Measurements from ENCODE around the gene STAG1.
"Not testable (repeated sequence)": the region's sequence is repeated elsewhere in the genome, so short reads cannot be mapped to it uniquely, and the experiment has no call there.

STAG1 gene

GRCh38 chr3:136741063-136741462 lies 11.1 kb downstream of the STAG1 start:
- DNase-seq: no peak

DNA sequence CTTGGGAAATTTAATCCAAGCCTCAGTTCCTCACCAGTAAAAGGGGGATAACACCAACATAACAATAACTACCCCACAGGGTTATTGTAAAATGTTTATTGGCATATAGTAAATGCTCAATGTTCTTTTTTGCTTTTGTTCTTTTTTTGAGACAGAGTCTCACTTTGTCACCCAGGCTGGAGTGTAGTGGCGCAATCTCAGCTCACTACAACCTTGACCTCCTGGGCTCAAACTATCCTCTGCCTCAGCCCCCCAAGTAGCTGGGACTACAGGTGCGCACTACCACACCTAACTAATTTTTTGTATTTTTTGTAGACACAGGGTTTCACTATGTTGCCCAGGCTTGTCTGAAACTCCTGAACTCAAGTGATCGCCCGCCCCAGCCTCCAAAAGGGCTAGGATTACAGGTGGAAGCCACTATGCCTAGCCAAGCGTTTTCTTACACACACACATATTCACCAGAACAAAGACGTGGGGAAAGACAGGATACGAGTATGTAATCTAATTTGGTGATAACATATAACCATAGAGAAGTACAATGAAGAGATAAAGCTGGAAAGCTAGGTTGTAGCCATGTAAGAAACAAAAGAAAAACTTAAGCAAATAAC lies 11.7 kb downstream of the STAG1 start:
- no peak for DNase-seq

DNA sequence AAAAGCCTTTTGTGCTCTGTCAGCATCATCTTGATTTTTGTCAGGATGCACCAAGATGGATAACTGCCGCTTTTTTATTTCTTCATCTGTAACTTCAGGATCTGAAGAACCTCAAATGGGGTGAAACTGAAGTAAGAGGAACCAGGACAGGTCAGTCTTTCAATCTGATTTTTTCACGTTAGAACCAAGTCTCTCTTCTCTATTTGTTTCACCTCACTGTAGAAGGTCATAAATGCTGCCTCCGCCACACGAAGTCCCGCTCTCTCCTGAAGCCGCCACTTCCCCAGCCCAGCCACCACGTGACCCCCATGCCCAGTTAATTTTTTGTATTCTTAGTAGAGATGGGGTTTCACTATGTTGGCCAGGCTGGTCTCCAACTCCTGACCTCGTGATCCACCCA lies 15.2 kb downstream of the STAG1 start:
- DNase-seq: not testable (repeated sequence)

- no peak for DNase-seq
These were observed 17.1 kb downstream of the STAG1 start for GRCh38 chr3:136735103-136735502.

DNA sequence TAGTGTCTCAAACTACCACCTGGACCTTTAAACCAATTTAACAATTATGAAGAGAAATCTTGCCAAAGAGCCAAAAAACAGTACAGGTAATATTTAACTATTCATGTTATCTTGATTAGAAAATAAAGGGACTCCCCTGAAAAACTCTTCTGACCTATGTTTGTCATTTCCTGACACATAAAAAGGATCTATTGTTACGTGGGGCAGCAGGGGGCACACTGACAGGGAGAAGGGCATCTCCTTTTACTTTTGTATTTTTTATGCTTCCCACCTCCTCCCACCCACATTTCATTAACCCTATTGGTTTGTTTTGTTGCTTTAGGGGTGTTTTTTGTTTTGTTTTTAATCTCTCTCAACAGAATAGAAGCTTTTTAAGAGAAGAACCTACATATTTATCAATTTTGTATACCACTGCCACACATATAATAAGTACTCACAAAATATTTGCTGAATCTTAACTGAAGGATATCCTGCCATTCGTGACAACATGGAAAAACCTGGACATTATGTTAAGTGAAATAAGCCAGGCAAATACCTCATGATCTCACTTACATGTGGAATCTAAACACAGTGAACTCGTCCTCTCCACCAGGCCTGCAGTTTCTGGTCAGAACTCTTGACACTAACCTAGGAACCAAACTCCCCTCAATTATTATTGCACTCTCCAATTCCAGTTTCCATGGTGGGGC lies 17.7 kb downstream of the STAG1 start:
- no peak for DNase-seq

DNA sequence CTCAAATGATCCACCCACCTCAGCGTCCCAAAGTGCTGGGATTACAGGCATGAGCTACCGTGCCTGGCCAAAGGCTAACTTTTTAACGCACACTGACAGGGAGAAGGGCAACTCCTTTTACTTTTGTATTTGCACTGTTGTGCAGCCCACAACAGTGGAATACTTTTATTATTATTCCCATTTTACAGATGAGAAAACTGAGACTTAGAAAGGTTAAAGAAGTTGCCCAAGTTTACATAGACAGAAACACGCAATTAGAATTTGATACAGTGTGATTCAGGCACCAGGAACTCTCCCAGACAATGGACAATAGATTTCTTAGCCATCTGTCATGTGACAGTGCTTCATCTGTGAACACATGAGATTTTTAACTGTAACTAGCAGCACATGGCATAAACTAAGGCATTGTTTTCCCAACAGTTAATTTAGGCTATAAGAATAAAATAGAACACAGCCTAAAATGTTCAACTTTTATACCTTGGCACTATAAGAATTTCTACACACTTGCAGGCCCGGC lies 18.8 kb downstream of the STAG1 start:
- no peak for DNase-seq

DNA sequence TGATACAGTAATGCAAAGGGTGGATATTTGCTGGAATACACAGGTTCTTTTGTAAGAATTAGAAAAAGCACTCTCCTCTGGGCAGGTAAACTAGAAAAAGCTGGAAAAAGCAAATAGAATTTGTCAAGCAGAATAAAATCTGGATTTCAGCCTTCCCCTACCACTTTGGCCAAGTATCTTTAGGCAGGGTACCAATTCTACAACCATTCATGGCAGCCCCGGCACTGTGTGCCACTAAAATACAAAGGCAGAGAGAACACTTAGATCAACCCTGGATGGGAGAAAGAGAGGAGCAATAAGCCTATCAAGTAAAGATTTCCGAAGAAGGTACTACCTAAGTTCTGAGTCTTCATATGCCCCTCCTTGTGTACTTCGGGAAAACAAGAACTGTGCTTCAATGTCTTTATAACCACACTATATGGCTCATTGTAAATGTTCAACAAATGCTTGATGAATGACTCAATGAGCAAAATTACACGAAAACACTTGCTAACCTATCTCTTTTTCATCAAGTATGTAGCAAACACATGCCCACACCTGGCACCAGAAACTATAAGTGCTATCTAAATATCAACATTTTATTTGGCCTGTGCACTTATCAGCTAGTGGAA lies 20.8 kb downstream of the STAG1 start:
- DNase-seq: no peak

- DNase-seq: no peak
These were observed 21.4 kb downstream of the STAG1 start for GRCh38 chr3:136730595-136731273.

GRCh38 chr3:136728918-136729317 lies 23.3 kb downstream of the STAG1 start:
- DNase-seq: no peak

GRCh38 chr3:136728473-136728872 lies 23.7 kb downstream of the STAG1 start:
- no peak for DNase-seq

DNA sequence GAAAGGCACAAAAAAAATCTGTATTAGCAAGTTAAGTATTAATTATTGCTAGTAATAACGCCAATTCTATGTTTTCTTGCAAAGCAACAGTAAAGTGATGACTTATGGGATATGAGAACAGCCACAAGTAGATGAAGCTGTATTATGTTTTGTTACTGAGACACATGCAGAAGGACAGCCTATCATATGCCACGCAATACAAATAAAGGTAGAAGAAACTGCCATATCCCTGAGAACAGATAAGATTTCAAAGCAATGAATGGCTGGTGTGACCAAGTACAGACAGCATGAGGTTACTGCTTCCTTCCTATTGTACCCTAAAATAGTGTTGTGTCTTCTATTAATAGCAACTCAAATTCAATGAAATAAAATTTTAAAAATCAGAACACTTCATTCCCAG lies 26.7 kb downstream of the STAG1 start:
- no peak for DNase-seq

- DNase-seq: not testable (repeated sequence)
These were observed 29.3 kb downstream of the STAG1 start for GRCh38 chr3:136722916-136723315.

GRCh38 chr3:136722399-136722798 lies 29.8 kb downstream of the STAG1 start:
- not testable (repeated sequence) for DNase-seq

DNA sequence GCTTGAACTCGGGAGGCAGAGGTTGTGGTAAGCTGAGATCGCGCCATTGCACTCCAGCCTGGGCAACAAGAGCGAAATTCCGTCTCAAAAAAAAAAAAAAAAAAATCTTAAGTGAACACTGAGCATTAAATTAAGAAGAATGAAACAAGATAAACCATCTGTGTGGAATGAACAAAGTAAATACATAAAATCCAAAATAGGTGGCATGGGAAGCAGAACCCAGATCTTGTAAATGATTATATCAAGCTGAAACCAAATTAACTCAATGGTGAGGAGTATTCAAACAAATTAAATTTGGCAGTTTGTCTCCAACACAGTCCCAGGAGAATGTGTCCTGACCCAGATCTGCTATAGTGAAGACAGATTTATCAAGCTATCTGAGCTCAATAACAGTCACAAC lies 32.1 kb downstream of the STAG1 start:
- DNase-seq: no peak

GRCh38 chr3:136716629-136717028 lies 35.5 kb downstream of the STAG1 start:
- DNase-seq: no peak

GRCh38 chr3:136714020-136714419 lies 38.2 kb downstream of the STAG1 start:
- DNase-seq: no peak

DNA sequence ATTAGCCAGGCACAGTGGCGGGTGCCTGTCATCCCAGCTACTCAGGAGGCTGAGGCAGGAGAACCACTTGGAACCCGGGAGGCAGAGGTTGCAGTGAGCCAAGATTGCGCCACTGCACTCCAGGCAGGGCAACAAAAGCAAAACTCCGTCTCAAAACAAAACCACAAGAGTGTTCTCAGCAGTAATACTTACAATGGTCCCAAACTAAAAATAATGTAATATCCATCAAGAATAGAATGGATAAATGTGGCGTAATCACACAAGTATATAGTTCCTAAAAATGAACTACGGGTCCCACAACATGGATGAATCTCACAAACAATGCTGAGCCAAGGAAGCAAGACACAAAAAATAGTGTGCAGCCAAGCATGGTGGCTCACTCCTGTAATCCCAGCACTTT lies 39.2 kb downstream of the STAG1 start:
- DNase-seq: no peak

- DNase-seq: not testable (repeated sequence)
These were observed 40.3 kb downstream of the STAG1 start for GRCh38 chr3:136711888-136712287.

- no peak for DNase-seq
These were observed 40.9 kb downstream of the STAG1 start for GRCh38 chr3:136711277-136711676.

GRCh38 chr3:136709775-136710174 lies 42.4 kb downstream of the STAG1 start:
- not testable (repeated sequence) for DNase-seq

- no peak for DNase-seq
These were observed 43.7 kb downstream of the STAG1 start for GRCh38 chr3:136708333-136708985.

DNA sequence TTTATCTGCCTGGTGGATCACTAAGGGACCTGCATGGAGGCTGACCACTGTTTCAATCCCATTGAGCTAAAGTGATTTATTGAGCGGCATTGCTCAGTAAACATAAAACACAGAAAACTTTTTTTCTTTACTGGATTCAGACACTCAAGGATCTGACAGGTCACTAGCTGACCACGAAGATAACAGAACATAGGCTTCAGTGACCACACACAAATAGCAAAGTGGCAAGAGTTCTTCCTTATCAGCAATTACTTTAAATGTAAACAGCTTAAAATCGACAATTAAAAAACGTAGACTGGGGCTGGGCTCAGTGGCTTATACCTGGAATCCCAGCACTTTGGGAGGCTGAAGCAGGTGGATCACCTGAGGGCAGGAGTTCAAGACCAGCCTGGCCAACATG lies 48.7 kb downstream of the STAG1 start:
- DNase-seq: no peak

GRCh38 chr3:136699271-136699828 lies 52.8 kb downstream of the STAG1 start:
- DNase-seq: no peak

Measured in NCI-H526 treated with DMSO at 0.1 percent for 48 hours (cell line).